IPS-11a (cell line): Measurements from ENCODE around the gene SBF2.
"Not testable (repeated sequence)": the region's sequence is repeated elsewhere in the genome, so short reads cannot be mapped to it uniquely, and the experiment has no call there.

Experiments used
- H3K4me3 ChIP-seq: one replicate; pipeline ENCODE4 v1.5.1; 2013; ENCODE audit warnings: low read depth, low read length, control low read depth

The SBF2 gene

GRCh38 chr11:10075141-10075540 is 218.9 kb downstream of the SBF2 start:
- H3K4me3 ChIP-seq = no peak overlapping the region

GRCh38 chr11:10072841-10073240 is 221.2 kb downstream of the SBF2 start:
- no peak overlapping the region for H3K4me3 ChIP-seq

- no peak overlapping the region for H3K4me3 ChIP-seq
These were observed 221.9 kb downstream of the SBF2 start for GRCh38 chr11:10072142-10072541.

GRCh38 chr11:10067629-10068300 is 226.3 kb downstream of the SBF2 start:
- no peak overlapping the region for H3K4me3 ChIP-seq

GRCh38 chr11:10066441-10066840 is 227.6 kb downstream of the SBF2 start:
- H3K4me3 ChIP-seq = no peak overlapping the region

- no peak overlapping the region for H3K4me3 ChIP-seq
These were observed 229.2 kb downstream of the SBF2 start for GRCh38 chr11:10064828-10065227.

- no peak overlapping the region for H3K4me3 ChIP-seq
These were observed 235.7 kb downstream of the SBF2 start for GRCh38 chr11:10058356-10058755.

GRCh38 chr11:10051868-10052586 is 242.0 kb downstream of the SBF2 start:
- H3K4me3 ChIP-seq = no peak overlapping the region

- H3K4me3 ChIP-seq = no peak overlapping the region
These were observed 243.5 kb downstream of the SBF2 start for GRCh38 chr11:10050561-10050960.

GRCh38 chr11:10049756-10050155 is 244.3 kb downstream of the SBF2 start:
- no peak overlapping the region for H3K4me3 ChIP-seq

- H3K4me3 ChIP-seq = no peak overlapping the region
These were observed 245.7 kb downstream of the SBF2 start for GRCh38 chr11:10048350-10048749.

- no peak overlapping the region for H3K4me3 ChIP-seq
These were observed 249.4 kb downstream of the SBF2 start for GRCh38 chr11:10044618-10045017.

- H3K4me3 ChIP-seq = no peak overlapping the region
These were observed 251.3 kb downstream of the SBF2 start for GRCh38 chr11:10042699-10043098.

- H3K4me3 ChIP-seq = no peak overlapping the region
These were observed 252.1 kb downstream of the SBF2 start for GRCh38 chr11:10041748-10042446.

GRCh38 chr11:10041332-10041731 is 252.7 kb downstream of the SBF2 start:
- no peak overlapping the region for H3K4me3 ChIP-seq

GRCh38 chr11:10038521-10039302 is 255.3 kb downstream of the SBF2 start:
- H3K4me3 ChIP-seq = no peak overlapping the region

GRCh38 chr11:10035932-10036331 is 258.1 kb downstream of the SBF2 start:
- not testable (repeated sequence) for H3K4me3 ChIP-seq

GRCh38 chr11:10032935-10033334 is 261.1 kb downstream of the SBF2 start:
- H3K4me3 ChIP-seq = no peak overlapping the region

GRCh38 chr11:10030122-10030490 is 263.9 kb downstream of the SBF2 start:
- H3K4me3 ChIP-seq = no peak overlapping the region

- H3K4me3 ChIP-seq = no peak overlapping the region
These were observed 264.5 kb downstream of the SBF2 start for GRCh38 chr11:10029386-10030121.

GRCh38 chr11:10026514-10026913 is 267.5 kb downstream of the SBF2 start:
- H3K4me3 ChIP-seq = no peak overlapping the region
